ENCODE measurements around the gene HSPA1B.
"Not testable (repeated sequence)": the region's sequence is repeated elsewhere in the genome, so short reads cannot be mapped to it uniquely, and the experiment has no call there.

Gene HSPA1B

DNA sequence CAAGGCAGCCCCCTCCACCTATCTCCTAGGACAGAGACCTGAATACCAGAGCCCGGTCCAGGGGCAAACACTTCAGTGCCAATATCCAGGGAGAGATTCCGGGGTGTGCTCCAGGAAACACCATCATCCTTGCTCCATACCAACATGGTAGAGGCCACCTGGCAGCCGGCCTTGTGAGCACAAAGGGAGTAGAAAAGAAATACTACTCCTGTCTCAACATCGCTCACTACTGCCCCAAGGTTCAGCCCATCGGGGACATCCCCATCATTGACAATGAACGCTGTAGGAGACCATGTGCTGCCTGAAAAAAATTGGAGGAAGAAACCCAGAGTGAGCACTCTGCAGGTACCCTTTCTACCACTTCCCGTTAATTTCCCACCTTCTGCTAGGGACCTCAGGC is 33.6 kb downstream of the HSPA1B start:
- no peak for DNase-seq

DNA sequence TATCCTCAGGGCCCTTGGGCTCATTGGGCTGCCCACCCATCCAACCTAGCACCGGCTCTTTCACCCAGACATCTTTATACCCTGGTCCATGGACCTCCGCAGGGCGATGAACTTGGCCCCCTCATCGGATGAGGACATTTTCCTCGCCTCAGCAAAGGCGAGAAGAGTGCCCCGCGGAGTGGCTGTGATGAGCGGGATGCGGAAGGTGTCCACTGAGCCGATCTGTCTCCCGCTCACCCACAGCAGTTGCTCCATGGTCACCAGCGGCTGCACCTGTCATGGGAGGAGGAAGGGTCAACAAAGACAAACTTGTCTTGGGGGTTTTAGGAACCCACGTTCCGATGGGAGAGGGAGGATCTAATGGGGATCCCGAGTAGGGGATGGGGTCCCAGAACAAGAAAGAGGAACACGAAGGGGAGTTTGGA is 34.4 kb downstream of the HSPA1B start:
- no peak for DNase-seq

DNA sequence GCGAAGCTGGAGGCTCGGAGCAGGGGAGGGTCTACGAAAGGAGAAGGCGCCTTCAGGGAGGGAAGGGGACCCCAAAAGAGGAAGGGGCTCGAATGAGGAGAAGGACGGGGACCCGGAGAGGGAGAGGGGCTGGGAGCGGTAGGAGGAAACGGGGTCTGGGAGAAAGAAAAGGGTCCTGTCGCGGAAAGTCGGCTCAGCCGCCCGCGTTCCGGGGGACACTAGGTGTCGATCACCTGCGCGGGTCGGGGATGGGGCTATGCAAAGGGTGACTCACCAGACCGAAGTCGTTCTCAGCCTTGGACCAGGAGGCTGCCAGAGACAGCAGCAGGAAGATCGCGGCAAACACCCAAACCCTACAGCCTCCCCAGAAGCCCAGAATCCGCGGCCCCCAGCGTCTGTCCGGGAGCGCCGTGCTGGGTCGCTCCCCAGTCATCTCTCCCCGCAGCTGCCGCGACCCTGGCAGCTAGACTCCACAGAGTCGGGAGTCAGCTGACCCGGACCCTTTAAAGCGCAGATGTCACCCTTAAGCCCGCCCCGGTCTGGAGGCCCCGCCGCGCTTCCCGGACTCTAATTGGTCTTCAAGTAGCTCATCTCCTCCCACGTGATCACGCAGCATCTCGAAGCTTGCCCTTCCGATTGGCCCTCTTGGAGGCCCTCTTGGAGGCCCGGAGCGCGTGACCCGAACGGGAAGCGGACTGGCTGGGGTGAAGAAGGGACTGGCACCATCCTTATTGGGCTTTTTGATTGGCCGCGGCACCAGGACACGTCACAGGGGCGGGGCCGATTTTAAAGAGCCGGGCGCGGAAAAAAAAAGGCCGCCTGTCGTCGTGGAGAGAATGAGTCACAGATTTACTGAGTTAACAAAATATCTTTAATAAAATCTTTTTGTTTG is 35.1 kb downstream of the HSPA1B start, which contains the start of gene NEU1:
Gene NEU1 (minus strand): TSS at position 478 of the 892 bp plus-strand sequence. CDS start 45 bp downstream, at position 433.
- DNase-seq: peak; percentile 100

DNA sequence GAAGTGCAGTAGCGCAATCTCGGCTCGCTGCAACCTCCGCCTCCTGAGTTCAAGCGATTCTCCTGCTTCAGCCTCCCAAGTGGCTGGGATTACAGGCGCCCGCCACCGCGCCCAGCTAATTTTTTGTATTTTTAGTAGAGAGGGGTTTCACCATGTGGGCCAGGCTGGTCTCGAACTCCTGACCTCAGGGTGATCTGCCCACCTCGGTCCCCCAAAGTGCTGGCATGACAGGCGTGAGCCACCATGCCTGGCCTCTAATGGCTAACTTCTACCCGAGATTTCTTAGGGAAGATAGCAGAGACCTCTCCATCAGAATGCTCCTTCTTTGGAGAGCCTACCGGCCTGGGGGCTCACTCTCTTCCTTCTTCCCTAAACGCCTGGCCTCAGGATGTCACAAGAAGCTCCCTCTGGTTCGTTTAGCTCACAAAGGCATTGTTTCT is 36.6 kb downstream of the HSPA1B start:
- not testable (repeated sequence) for DNase-seq

DNA sequence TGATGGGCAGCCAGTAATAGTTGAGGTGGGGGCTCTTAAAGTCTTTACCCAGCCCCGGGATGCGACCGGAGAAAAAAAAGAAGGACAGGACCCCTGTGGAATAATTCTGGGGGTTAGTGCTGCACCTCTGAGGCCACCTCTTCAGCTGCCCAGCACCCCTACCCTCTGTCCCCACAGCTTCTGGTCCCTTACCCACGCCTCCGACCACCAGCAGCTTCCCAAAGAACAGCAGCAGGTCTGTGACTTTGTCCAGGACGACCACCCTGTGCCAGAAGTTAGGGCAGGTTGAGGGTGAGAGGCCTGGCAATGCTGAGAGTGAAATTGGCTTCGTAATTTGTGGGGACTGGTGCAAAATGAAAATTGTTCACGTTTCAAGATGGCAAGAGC is 37.3 kb downstream of the HSPA1B start:
- no peak for DNase-seq

DNA sequence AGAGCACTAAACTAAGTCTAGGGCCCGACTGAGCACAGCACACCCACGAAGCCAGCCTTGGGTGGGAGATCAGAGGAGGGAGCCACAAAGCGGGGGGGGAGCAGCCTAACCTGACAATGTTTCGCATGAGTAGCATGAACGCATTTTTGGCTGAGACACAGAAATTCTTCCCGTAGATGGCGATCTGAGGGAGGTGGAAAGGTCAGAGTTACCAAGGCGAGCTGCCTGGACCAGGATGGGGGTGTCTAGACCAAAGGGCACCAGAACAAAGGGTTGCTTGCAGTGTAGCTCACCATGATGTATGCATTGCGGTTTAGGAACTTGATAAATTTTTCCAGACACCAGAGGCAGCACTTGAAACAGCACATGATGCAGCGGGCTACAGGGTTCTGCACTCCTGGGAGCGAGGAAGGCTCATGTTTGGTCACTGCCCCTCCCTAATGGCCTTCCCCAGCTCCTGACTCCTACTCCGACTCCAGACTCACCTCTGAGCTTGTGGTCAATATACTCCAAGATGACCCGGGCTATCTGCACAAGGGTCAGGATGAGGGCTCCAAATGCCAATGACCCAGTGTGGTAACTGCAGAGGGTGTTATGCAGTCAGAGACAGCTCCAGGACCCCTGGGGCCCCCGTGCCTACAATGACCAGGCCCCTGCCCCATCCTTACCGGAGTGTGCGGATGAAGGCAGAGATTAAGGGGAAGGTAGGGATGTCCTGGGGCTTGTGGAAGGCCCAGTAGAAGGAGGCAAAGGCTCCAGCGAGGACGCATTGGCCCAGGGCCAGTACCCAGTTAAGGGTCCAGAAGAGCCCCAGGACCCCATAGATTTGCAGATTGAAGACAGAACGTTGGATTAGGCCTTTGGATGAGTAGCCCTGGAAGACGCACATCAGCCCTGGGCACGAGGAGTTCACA is 37.9 kb downstream of the HSPA1B start:
- DNase-seq: no peak

DNA sequence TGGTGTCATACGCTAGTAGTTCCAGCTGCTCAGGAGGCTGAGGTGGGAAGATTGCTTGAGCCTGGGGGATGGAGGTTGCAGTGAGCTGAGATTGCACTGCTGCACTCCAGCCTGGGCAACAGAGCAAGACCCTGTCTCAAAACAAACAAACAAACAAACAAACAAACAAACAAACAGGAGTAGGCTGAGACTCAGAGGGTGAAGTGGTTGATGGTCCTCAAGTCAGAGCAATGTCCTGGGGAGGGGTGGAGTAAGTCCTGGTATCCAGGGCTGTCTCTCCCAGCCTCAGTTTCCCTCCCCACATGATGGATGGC is 41.1 kb downstream of the HSPA1B start:
- not testable (repeated sequence) for DNase-seq

DNA sequence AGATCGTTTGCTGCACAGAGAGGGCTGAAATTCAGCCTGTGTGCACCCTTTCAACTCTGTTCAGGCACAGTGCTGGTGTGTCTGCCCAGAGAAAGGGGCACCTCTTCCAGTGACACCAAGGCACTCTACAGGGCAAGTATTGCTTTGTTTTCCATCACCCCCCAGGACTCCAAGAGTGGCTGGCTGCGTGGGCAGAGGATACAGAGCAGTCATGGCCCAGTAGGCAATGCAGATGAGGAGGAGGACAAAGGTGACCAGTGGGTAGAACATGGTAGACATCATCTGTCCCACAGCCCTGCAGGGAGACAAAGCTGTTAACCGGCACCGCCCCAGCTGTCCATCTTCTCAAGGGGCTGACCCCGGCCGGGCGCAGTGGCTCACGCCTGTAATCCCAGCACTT is 41.8 kb downstream of the HSPA1B start:
- no peak for DNase-seq

DNA sequence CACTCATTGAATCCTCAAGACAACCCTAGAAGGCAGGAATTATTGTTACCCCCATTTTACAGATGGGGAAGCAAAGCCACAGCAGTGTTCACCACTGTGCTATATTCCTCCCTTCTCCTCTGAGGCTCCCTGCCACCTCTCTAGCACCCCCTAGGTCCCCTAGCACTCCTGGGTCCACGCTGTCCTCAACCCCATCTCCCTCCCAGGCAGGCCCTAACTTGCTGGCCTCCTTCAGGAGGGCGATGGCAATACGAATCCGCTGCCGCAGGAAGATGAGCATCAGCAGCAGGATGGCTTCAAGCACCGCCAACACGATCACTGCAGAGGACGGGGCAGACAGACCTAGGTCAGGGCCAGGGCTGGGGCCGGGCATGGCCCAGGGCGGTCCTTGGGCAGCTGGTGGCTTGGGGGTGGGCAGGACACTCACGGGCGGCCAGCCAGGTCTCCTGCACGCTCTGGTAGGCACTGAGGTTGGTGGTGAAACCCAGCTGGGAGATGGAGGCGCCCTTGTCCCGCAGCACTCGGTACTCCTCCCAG is 42.9 kb downstream of the HSPA1B start:
- no peak for DNase-seq

DNA sequence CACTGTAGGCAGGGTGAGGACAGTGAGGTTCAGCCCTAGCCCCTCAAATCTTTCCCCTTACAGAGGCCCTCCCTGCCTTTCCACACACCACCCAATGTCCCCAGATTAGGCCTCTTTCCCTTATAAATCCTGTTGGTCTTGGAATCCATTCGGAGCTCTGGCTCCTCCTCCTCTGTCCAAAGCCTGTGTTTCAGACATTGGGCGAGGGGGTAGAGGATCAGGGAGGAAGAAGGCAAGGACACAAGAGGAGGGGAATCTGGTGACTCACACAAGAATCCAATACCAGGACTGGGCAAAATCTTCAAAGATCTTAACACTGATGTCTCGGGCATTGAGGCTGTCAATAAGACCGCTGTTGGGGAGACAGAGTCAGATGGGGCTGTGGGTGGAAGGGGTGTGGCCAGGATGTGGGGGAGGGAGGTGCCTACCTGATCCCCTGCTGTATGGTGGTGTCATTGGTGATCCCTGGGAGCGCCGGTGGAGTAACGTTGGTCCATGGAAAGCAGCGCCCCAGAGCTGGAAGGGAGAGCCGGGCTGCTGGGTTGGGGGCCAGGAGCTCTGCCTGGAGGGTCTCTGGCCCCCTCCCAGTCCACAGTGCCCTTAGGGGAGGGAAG is 43.6 kb downstream of the HSPA1B start:
- DNase-seq: no peak

DNA sequence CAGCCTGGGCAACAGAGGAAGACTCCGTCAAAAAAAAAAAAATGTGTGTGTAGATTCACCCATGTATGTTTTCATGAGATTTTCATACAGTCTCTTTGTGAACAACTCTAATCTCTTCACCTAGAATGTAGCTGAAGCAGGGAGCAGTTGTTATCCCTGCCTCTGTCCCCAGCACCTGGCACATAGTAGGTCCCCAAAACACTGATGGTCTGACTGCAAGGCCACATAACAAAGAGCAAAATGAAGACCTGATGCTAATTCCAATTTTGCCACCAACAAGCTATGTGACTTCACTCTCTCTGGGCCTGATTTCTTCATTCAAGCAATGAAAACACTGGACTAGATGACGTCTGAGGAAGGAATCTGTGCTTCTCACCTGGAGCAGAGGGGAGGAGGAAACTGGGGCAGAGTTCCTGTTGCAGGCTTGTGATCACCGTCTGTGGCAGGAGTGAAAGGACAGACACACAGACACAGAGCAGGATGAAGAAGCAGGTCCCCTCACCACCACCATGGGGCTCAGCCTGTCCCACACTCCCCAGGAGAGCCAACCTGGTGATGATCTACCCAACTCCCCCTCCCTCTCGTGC is 46.6 kb downstream of the HSPA1B start:
- DNase-seq: no peak

DNA sequence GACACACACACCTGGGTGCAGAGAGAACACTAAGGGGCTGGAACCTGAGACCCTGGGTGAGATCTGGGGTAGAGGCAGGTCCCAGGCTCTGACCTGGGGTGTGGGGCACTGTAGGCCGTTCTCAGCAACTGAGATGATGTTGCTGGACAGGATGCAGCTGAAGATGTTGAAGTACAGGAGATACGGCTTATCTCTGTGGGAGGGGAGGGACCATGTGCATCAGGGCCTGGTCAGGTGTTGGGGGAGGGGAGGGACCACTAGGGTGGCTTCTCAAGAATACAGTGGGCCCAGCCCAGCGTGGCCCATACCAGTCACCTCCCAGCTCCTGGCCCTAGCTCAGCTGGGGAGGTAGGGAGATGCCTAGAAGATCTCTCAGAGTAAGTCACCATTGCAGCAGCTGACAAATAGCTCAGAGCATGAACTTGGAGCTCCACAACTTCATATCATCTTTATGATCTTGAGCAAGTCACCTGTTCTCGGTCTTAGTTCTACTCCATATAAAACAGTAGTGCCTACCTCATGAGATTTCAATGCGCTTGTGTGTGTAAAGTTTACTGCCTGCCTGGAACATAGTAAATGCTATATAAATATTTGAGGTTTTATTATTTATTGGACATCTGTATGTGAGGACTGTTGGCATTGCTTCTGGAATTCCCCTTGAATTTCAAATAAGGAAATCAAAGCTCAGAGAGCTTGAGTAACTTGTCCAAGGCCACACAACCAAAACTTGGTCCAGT is 47.5 kb downstream of the HSPA1B start:
- no peak for DNase-seq

DNA sequence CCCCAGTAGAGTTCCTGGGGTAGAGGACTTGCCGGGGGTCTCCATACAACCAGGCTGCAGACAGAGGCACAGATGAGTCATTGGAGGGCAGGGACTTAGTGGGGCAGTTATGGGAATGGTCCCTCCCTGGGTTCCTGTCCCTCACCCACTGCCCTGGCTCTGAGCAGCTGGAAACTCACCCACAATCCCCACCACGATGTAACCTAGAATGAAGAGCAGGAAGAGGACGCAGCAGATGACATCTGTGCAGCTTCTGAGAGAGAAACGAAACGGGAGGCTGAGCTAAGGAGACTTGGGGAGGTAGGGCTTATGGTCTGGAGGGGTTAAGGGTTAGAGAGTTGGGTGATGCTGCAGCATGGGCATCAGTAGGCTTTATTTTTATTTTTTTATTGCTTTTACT is 48.3 kb downstream of the HSPA1B start:
- DNase-seq: no peak

DNA sequence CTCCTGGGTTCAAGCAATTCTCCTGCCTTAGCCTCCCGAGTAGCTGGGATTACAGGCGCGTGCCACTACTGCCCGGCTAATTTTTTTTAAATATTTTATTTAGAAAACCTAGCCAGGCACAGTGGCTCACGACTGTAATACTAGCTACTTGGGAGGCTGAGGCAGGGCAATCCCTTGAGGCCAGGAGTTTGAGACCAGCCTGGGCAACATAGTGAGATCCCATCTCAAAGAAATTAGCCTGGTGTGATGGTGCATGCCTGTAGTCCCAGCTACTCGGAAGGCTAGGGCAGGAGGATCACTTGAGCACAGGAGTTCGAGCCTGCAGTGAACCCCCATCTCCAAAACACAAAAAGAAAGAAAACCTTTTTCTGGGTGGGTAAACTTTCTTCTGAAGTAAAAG is 48.8 kb downstream of the HSPA1B start:
- DNase-seq: no peak

DNA sequence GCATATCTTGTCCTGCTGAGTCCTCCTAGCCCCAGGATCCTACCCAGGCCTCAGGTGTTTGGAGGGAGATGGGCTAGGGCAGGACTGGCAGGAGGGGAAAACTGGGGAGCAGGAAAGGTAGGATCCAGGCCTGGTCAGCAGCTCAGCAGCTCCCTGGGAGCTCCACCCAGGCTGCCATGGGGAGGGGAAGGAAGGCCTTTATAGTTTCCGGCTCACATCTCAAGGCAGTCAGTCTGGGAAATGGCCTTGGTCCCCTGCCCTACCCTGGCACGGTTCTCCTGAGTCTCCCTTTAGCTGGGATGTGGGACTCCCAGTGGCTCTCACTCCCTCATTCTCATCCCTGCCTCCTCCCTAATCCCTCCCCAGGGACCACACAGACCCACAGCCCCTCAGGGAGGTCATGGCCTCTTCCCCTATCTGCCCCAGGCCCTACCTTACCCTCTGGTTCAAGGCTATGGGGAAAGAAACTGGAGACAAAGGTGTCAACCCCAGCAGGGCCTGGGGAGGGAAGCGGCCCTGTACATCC is 49.6 kb downstream of the HSPA1B start:
- no peak for DNase-seq

DNA sequence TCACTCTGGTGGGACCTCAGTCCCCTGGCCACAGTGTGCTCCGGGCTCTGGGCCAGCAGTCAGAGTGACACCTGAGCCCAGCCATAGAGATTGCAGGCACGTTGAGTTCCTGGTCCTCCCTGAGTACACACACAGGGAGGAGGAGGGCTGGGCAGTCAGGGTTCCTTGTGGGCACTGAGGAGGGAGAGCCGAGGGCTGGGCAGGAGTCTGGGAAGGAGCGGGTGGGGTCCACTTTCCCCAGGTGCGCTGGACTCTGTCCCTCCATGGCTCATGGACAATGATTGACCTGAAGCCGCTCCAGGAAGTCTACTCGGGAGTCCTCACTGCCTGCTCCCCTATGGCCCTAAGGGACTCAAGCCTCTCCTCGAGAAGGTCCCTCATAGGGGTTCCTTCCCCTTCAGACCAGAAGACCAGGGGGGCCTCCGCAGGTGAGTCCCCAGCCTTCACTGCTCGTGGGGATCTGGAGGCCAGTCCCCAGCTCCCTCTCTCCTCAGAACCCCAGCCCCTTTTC is 50.2 kb downstream of the HSPA1B start:
- no peak for DNase-seq

DNA sequence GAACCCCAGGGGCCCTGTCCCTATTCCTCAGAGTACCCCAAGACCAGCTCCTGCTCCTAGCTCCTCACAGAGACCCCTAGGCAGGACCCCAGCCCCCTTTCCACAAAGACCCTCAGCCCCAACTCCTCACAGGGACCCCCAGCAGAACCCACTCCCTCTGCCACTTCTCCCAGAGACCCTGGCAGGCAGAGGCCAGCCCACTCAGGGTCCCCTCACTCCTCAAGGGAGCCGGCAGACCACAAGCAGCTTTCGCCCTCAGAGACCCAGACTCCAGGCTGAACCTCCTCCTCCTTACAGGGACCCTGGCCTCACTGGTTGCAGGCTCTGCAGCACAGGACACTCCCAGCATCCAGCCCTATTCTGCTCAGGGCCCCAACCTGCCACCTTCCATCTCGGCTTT is 50.7 kb downstream of the HSPA1B start:
- no peak for DNase-seq

DNA sequence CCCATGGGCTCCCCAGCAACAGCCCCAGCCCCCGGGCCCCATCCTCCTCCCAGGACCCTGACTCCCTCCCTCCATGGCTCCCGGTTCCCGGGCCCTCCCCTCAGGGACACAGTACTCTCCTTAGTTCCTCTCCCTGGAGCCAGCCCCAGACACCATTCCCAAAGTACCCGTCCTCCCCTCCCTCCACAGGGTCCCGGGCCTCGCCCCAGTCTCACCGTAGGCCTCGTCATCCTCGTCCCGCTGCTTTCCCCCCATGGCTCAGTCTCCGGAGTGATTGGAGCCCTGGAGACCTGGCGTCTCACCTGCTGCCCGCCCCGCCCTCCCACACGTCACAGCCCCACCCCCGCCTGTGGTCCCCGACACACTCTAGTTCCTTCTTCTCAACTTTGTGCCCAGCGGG is 51.2 kb downstream of the HSPA1B start, which contains the start of gene SLC44A4:
Gene SLC44A4 (minus strand): TSS at position 272 of the 400 bp plus-strand sequence. CDS start 17 bp downstream, at position 255.
- DNase-seq: no peak

DNA sequence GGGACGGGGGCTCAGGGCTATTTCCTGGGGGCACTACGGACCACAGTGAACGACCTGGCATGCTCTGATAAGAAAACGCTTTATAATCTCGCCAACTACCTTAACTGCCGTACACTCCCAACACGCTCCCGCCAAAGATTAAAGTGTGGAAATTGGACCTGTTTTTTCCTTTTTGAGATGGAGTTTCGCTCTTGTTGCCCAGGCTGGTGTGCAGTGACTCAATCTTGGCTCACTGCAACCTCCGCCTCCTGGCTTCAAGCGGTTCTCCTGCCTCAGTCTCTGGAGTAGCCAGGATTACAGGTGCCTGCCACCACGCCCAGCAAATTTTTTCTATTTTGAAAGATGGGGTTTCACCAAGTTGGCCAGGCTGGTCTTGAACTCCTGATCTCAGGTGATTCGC is 51.6 kb downstream of the HSPA1B start:
- DNase-seq: no peak

Measured in NCI-H2171 (cell line).